H1 (cell line): ENCODE results near the gene DLAT. TPM values are rescaled to one million over a fixed set of nuclear protein-coding genes. Genes with fewer than 3 reads are reported as not detected.
"Not testable (repeated sequence)": the region's sequence is repeated elsewhere in the genome, so short reads cannot be mapped to it uniquely, and the experiment has no call there.

ENCODE experiments used
- CTCF ChIA-PET: fragments of 300-600 bp; sonication (Branson Sonifier 250); formaldehyde crosslinking; loops from one replicate; lab custom pipeline; 2021; ENCODE audit not compliant: partially characterized antibody; lab: Charles Lee
- POLR2A ChIA-PET: fragments of 300-600 bp; sonication (Branson Sonifier 250); formaldehyde crosslinking; loops from one replicate; lab custom pipeline; 2021; ENCODE audit warnings: inconsistent platforms; ENCODE audit not compliant: partially characterized antibody; lab: Charles Lee
- DNase-seq, 2 experiments: peaks; one replicate each; pipeline versions ENCODE4 v3.0.0 to v3.0.0-alpha.2; 2010 to 2022; ENCODE audit warnings: low spot score in 2 of 2, low read depth in 1 of 2, mixed read lengths in 1 of 2
- FAIRE-seq: peaks from 2 replicates; lab custom pipeline; 2011; peaks lifted over from hg19 to GRCh38; lab: Jason Lieb, UNC
- H2AFZ ChIP-seq: 2 replicates; pipeline ENCODE4 v1.8.1; 2012; ENCODE audit warnings: low read length, inconsistent platforms
- H2AK5ac ChIP-seq: 2 replicates; pipeline ENCODE4 v1.6.1; 2013; ENCODE audit warnings: low read depth, low read length
- H2BK120ac ChIP-seq: replicated peaks from 2 replicates; pipeline ENCODE3; 2013; ENCODE audit warnings: low read depth, low read length, inconsistent platforms
- H2BK12ac ChIP-seq: 2 replicates; pipeline ENCODE4 v1.6.1; 2013; ENCODE audit warnings: low read depth, low read length
- H2BK15ac ChIP-seq: 2 replicates; pipeline ENCODE4 v1.6.1; 2013; ENCODE audit warnings: low read length
- H2BK20ac ChIP-seq: 2 replicates; pipeline ENCODE4 v1.6.1; 2013; ENCODE audit warnings: low read length
- H2BK5ac ChIP-seq: 2 replicates; pipeline ENCODE4 v1.6.1; 2013; ENCODE audit warnings: low read depth, low read length
- H3K14ac ChIP-seq: 2 replicates; pipeline ENCODE4 v1.6.1; 2013; ENCODE audit warnings: inconsistent platforms; ENCODE audit not compliant: insufficient read length
- H3K18ac ChIP-seq: 2 replicates; pipeline ENCODE4 v1.6.1; 2013; ENCODE audit warnings: low read length; ENCODE audit errors: extremely low read depth
- H3K23ac ChIP-seq: 2 replicates; pipeline ENCODE4 v1.6.1; 2013; ENCODE audit warnings: inconsistent platforms; ENCODE audit not compliant: insufficient read length
- H3K23me2 ChIP-seq: 2 replicates; pipeline ENCODE4 v1.6.1; 2013; ENCODE audit warnings: low read depth, low read length
- H3K27ac ChIP-seq: 2 replicates; pipeline ENCODE4 v1.6.1; 2011; ENCODE audit warnings: low read depth, low read length, inconsistent platforms
- H3K27me3 ChIP-seq, 4 experiments: replicated peaks in 1 of 4; 1 replicate in 1 of 4; 2 replicates in 3 of 4; pipeline versions ENCODE4 v1.6.1 to v1.8.1; 2011 to 2013; ENCODE audit warnings: low read length in 3 of 4, mild to moderate bottlenecking in 3 of 4, inconsistent platforms in 2 of 4, mixed read lengths in 2 of 4, moderate library complexity in 1 of 4; ENCODE audit not compliant: control insufficient read depth in 3 of 4, insufficient read depth in 3 of 4; ENCODE audit errors: extremely low read depth in 1 of 4
- H3K36me3 ChIP-seq, 4 experiments: 2 replicates each; pipeline versions ENCODE4 v1.6.1 to v1.8.1; 2011 to 2013; ENCODE audit warnings: mild to moderate bottlenecking in 4 of 4, low read length in 3 of 4, moderate library complexity in 2 of 4, control low read depth in 1 of 4, inconsistent platforms in 1 of 4; ENCODE audit not compliant: insufficient read depth in 4 of 4, control insufficient read depth in 2 of 4
- H3K4ac ChIP-seq: replicated peaks from 2 replicates; pipeline ENCODE3; 2013; ENCODE audit warnings: low read length, low read depth, mixed read lengths, inconsistent platforms; ENCODE audit not compliant: insufficient read length
- H3K4me1 ChIP-seq, 4 experiments: replicated peaks in 1 of 4; 1 replicate in 1 of 4; 2 replicates in 3 of 4; pipeline versions ENCODE4 v1.6.1 to v1.8.1; 2011 to 2013; ENCODE audit warnings: low read length in 3 of 4, inconsistent platforms in 2 of 4, mixed read lengths in 1 of 4; ENCODE audit not compliant: insufficient read depth in 4 of 4, control insufficient read depth in 3 of 4
- H3K4me2 ChIP-seq, 2 experiments: 2 replicates each; pipeline versions ENCODE4 v1.6.1 to v1.8.1; 2011 to 2013; ENCODE audit warnings: low read depth in 2 of 2, low read length in 2 of 2, control low read depth in 1 of 2, inconsistent platforms in 1 of 2, mild to moderate bottlenecking in 1 of 2; ENCODE audit not compliant: insufficient read depth in 1 of 2
- H3K4me3 ChIP-seq, 4 experiments: fragments of 200-600, 300-600 bp in 1 of 4; sonication (generic), shearing (Covaris generic), sonication (Bioruptor Twin) in 1 of 4; 2 replicates each; pipeline versions ENCODE4 v1.5.1 to v1.8.1; 2011 to 2016; ENCODE audit warnings: low read length in 4 of 4, low read depth in 3 of 4, control low read depth in 2 of 4, inconsistent platforms in 2 of 4, mild to moderate bottlenecking in 2 of 4, mixed read lengths in 1 of 4, moderate library complexity in 1 of 4; ENCODE audit not compliant: insufficient read depth in 2 of 4; ENCODE audit errors: extremely low read depth in 1 of 4
- H3K56ac ChIP-seq: replicated peaks from 2 replicates; pipeline ENCODE3; 2013; ENCODE audit warnings: low read depth, mild to moderate bottlenecking, mixed read lengths, low read length, inconsistent platforms; ENCODE audit not compliant: insufficient read length
- H3K79me1 ChIP-seq: 2 replicates; pipeline ENCODE4 v1.6.1; 2013; ENCODE audit warnings: low read depth, low read length, control low read depth
- H3K79me2 ChIP-seq, 2 experiments: 2 replicates each; pipeline versions ENCODE4 v1.6.1 to v1.8.1; 2012 to 2013; ENCODE audit warnings: low read length in 2 of 2, mild to moderate bottlenecking in 2 of 2, inconsistent platforms in 1 of 2; ENCODE audit not compliant: insufficient read depth in 2 of 2, control insufficient read depth in 1 of 2
- H3K9ac ChIP-seq, 4 experiments: replicated peaks in 1 of 4; 1 replicate in 1 of 4; 2 replicates in 3 of 4; pipeline versions ENCODE4 v1.6.1 to v1.8.1; 2011 to 2013; ENCODE audit warnings: low read depth in 3 of 4, low read length in 3 of 4, control low read depth in 2 of 4, mild to moderate bottlenecking in 2 of 4, moderate library complexity in 2 of 4, inconsistent platforms in 1 of 4; ENCODE audit errors: extremely low read depth in 1 of 4
- H3K9me3 ChIP-seq, 2 experiments: 2 replicates each; pipeline versions ENCODE4 v1.6.1 to v1.8.1; 2012 to 2013; ENCODE audit warnings: mild to moderate bottlenecking in 2 of 2, moderate library complexity in 2 of 2, control low read depth in 1 of 2, inconsistent platforms in 1 of 2, low read depth in 1 of 2, low read length in 1 of 2, mixed read lengths in 1 of 2; ENCODE audit not compliant: insufficient read depth in 2 of 2
- H4K20me1 ChIP-seq, 2 experiments: replicated peaks in 1 of 2; 2 replicates each; pipeline versions ENCODE3 to v1.8.1; 2011 to 2013; ENCODE audit warnings: inconsistent platforms in 2 of 2, low read length in 2 of 2, mild to moderate bottlenecking in 1 of 2; ENCODE audit not compliant: insufficient read depth in 2 of 2, control insufficient read depth in 1 of 2
- H4K5ac ChIP-seq: 2 replicates; pipeline ENCODE4 v1.6.1; 2013; ENCODE audit warnings: low read length, low read depth, mixed read lengths, inconsistent platforms; ENCODE audit not compliant: insufficient read length
- H4K8ac ChIP-seq: 2 replicates; pipeline ENCODE4 v1.8.0; 2013; ENCODE audit warnings: mild to moderate bottlenecking, moderate library complexity, low read length, inconsistent platforms; ENCODE audit not compliant: insufficient read depth; ENCODE audit errors: extremely low read depth
- H4K91ac ChIP-seq: replicated peaks from 2 replicates; pipeline ENCODE3; 2013; ENCODE audit warnings: low read length, mixed read lengths, inconsistent platforms; ENCODE audit not compliant: insufficient read length
- whole genome bisulfite sequencing, 2 experiments: shearing (Covaris generic) in 1 of 2; methylation state at CpG; one replicate each; pipeline versions ENCODE4 v1.1.6 to v1.1.7; 2013 to 2015; ENCODE audit warnings: low lambda C conversion rate in 2 of 2, mixed read lengths in 2 of 2, inconsistent platforms in 1 of 2, low coverage in 1 of 2, missing lambda C conversion rate in 1 of 2; ENCODE audit not compliant: insufficient replicate concordance in 2 of 2, insufficient coverage in 1 of 2, insufficient read length in 1 of 2; ENCODE audit errors: extremely low coverage in 1 of 2, missing lambda C conversion rate in 1 of 2; 5-methylcytosine and 5-hydroxymethylcytosine counted together
- polyA plus RNA-seq, 7 experiments: library from polyadenylated mRNA; depleted of rRNA in 3 of 7; stranded (reverse) in 5 of 7; unstranded in 2 of 7; fragments of >200 nt in 5 of 7; fragments of 200-250 nt in 2 of 7; gene quantifications; 1 replicate in 5 of 7; 2 replicates in 1 of 7; 4 replicates in 1 of 7; pipeline versions ENCODE4 v1.2.1 to v1.2.3, GENCODE V29; 2011 to 2013; ENCODE audit warnings: missing spikeins in 2 of 7, mixed read lengths in 2 of 7
- total RNA-seq: library from RNA; stranded (reverse); fragmentation: NEBNext Ultra II Directional; extraction: Animal tissue kit (Norgen Biotek cat#: 25700); gene quantifications from 2 replicates; pipeline ENCODE4 v1.2.1, GENCODE V29; 2021

The DLAT gene
- total and polyA plus RNA-seq, 2 of the 8 experiments (the other 6 are each of a cell fraction or from before 2014, with no cell fraction given): 23.1 to 66.2 TPM

GRCh38 chr11:112006095-112006441 lies 19.1 kb upstream of the DLAT start:
- H4K8ac ChIP-seq, H3K4ac ChIP-seq, H3K23ac ChIP-seq, H3K36me3 ChIP-seq, H3K56ac ChIP-seq, H2BK5ac ChIP-seq, H3K79me1 ChIP-seq, H2AFZ ChIP-seq, H3K27ac ChIP-seq, H3K14ac ChIP-seq, H3K9ac ChIP-seq, H3K27me3 ChIP-seq, DNase-seq, H2AK5ac ChIP-seq, H4K5ac ChIP-seq, H3K4me1 ChIP-seq, H4K20me1 ChIP-seq, H3K4me3 ChIP-seq, H3K79me2 ChIP-seq, FAIRE-seq, H4K91ac ChIP-seq, H3K18ac ChIP-seq, H2BK20ac ChIP-seq, H2BK120ac ChIP-seq, H2BK15ac ChIP-seq, H3K4me2 ChIP-seq, H2BK12ac ChIP-seq, H3K23me2 ChIP-seq: not testable (repeated sequence)
- WGBS, 2 experiments: 88% methylated on average over 4 of the region's 4 CpGs; no CpG with 5 or more reads in 1 of the 2 experiments
- H3K9me3 ChIP-seq: peaks cover 14 to 22% of the 10 kb centered on the region in 2 experiments; a peak in 3 of 4 replicates
- POLR2A ChIA-PET: interaction anchor here (0.6 kb wide), 1 partner anchor 70 kb away, joined by 3 read pairs; no protein-coding TSS in a partner anchor
- CTCF ChIA-PET: interaction anchor here (0.6 to 0.9 kb wide), 2 partner anchors 16 to 152 kb away, joined by 3 read pairs; no protein-coding TSS in a partner anchor

- H2BK20ac ChIP-seq, H4K20me1 ChIP-seq, H2AK5ac ChIP-seq, H4K8ac ChIP-seq, H3K4me3 ChIP-seq, H3K23ac ChIP-seq, H4K5ac ChIP-seq, CTCF ChIA-PET, H3K27me3 ChIP-seq, H3K9me3 ChIP-seq, H3K4me1 ChIP-seq, H4K91ac ChIP-seq, FAIRE-seq, H3K79me2 ChIP-seq, H3K36me3 ChIP-seq, H3K9ac ChIP-seq, H2BK5ac ChIP-seq, H3K14ac ChIP-seq, H3K18ac ChIP-seq, H2BK15ac ChIP-seq, H2AFZ ChIP-seq, H3K4ac ChIP-seq, H3K79me1 ChIP-seq, POLR2A ChIA-PET, H3K4me2 ChIP-seq, H3K23me2 ChIP-seq, H2BK12ac ChIP-seq, DNase-seq, H2BK120ac ChIP-seq, H3K27ac ChIP-seq, H3K56ac ChIP-seq: not testable (repeated sequence)
- WGBS, 2 experiments: 82% methylated on average over 4 of the region's 5 CpGs; no CpG with 5 or more reads in 1 of the 2 experiments
Measured at GRCh38 chr11:112011451-112011850, 13.8 kb upstream of the DLAT start.
